ENCODE data around the gene BUD13.
A peak's percentile ranks its signal among the peaks of the same experiment; 100 is the strongest.
"Not testable (repeated sequence)": the region's sequence is repeated elsewhere in the genome, so short reads cannot be mapped to it uniquely, and the experiment has no call there.

Gene BUD13

GRCh38 chr11:116801662-116802061 lies 28.9 kb upstream of the BUD13 start:
- H4K12ac ChIP-seq (ENCODE audit: low read depth, low read length); H3K4me3 ChIP-seq (ENCODE audit: low read depth, low read length); H2AK5ac ChIP-seq (ENCODE audit: low read length); H4K8ac ChIP-seq (ENCODE audit: low read depth, low read length); H3K23ac ChIP-seq (ENCODE audit: low read length); H3K9ac ChIP-seq (ENCODE audit: low read length); H2AFZ ChIP-seq (ENCODE audit: insufficient read depth, low read length, poor library complexity); H2BK5ac ChIP-seq (ENCODE audit: low read depth, low read length, poor library complexity); H4K91ac ChIP-seq (ENCODE audit: low read depth, low read length); H3K27me3 ChIP-seq (ENCODE audit: insufficient read depth, low read length); H2BK120ac ChIP-seq (ENCODE audit: insufficient read depth, low read length, poor library complexity); H2BK12ac ChIP-seq (ENCODE audit: low read length); H3K14ac ChIP-seq (ENCODE audit: low read length); H3K79me2 ChIP-seq (ENCODE audit: control insufficient read depth, insufficient read depth, low read length, poor library complexity); H3K27ac ChIP-seq (ENCODE audit: low read depth, low read length); H3K36me3 ChIP-seq (ENCODE audit: control insufficient read depth in 1 of 2, insufficient read depth in 2 of 2, low read length in 2 of 2); DNase-seq; H3K79me1 ChIP-seq (ENCODE audit: low read length); H3K4me2 ChIP-seq (ENCODE audit: low read length); H3K4ac ChIP-seq (ENCODE audit: low read depth, low read length); H3K4me1 ChIP-seq (ENCODE audit: control insufficient read depth in 1 of 2, insufficient read depth in 2 of 2, low read length in 2 of 2); H3K9me3 ChIP-seq (ENCODE audit: insufficient read depth, low read depth, low read length); H3K18ac ChIP-seq (ENCODE audit: low read length): not testable (repeated sequence)

- H3K14ac ChIP-seq (ENCODE audit: low read length), result no peak overlapping the region
- no peak overlapping the region for H4K8ac ChIP-seq (ENCODE audit: low read depth, low read length)
- H3K79me2 ChIP-seq (ENCODE audit: control insufficient read depth, insufficient read depth, low read length, poor library complexity), result no peaks in the 10 kb centered on the region
- no peak overlapping the region for H4K91ac ChIP-seq (ENCODE audit: low read depth, low read length)
- H2AK5ac ChIP-seq (ENCODE audit: low read length), result no peak overlapping the region
- H3K9ac ChIP-seq (ENCODE audit: low read length), result no peak overlapping the region
- H3K9me3 ChIP-seq (ENCODE audit: insufficient read depth, low read depth, low read length), result no peaks in the 10 kb centered on the region
- H3K18ac ChIP-seq (ENCODE audit: low read length), result no peak overlapping the region
- H2BK12ac ChIP-seq (ENCODE audit: low read length), result no peak overlapping the region
- H3K23ac ChIP-seq (ENCODE audit: low read length), result no peak overlapping the region
- no peaks in the 10 kb centered on the region for H3K79me1 ChIP-seq (ENCODE audit: low read length)
- no peak overlapping the region for H3K4ac ChIP-seq (ENCODE audit: low read depth, low read length)
- no peak overlapping the region for H3K4me3 ChIP-seq (ENCODE audit: low read depth, low read length)
- WGBS (ENCODE audit: extremely low coverage, insufficient coverage, insufficient read length), result no CpG with 5 or more reads among the region's 2 CpGs
- H4K12ac ChIP-seq (ENCODE audit: low read depth, low read length), result no peak overlapping the region
- no peaks in the 10 kb centered on the region for H3K36me3 ChIP-seq (ENCODE audit: control insufficient read depth in 1 of 2, insufficient read depth in 2 of 2, low read length in 2 of 2)
- no peak overlapping the region for H3K27ac ChIP-seq (ENCODE audit: low read depth, low read length)
- no peak for DNase-seq
- no peaks in the 10 kb centered on the region for H3K4me1 ChIP-seq (ENCODE audit: control insufficient read depth in 1 of 2, insufficient read depth in 2 of 2, low read length in 2 of 2)
- no peaks in the 10 kb centered on the region for H3K27me3 ChIP-seq (ENCODE audit: insufficient read depth, low read length)
- no peak overlapping the region for H2BK5ac ChIP-seq (ENCODE audit: low read depth, low read length, poor library complexity)
- no peak overlapping the region for H3K4me2 ChIP-seq (ENCODE audit: low read length)
- no peak overlapping the region for H2AFZ ChIP-seq (ENCODE audit: insufficient read depth, low read length, poor library complexity)
- no peak overlapping the region for H2BK120ac ChIP-seq (ENCODE audit: insufficient read depth, low read length, poor library complexity)
These were observed 27.8 kb upstream of the BUD13 start for GRCh38 chr11:116800610-116801009.

DNA sequence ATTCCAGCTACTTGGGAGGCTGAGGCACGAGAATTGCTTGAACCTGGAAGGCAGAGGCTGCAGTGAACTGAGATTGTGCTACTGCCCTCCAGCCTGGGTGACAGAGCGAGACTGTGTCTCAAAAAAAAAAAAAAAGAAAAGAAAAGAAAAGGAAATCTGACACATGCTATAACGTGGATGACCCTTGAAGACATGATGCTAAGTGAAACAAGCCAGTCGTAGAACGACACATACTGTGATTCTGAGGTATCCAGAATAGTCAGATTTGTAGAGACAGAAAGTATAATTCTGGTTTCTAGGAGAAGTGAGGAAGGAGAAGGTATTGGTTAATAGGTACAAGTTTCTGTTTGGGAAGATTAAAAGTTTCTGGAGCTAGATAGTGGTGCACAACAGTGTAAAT lies 25.6 kb upstream of the BUD13 start:
- Histone ChIP-seq H3K14ac (ENCODE audit: low read length) (no peak overlapping the region), H3K4me1 (ENCODE audit: control insufficient read depth in 1 of 2, insufficient read depth in 2 of 2, low read length in 2 of 2) (no peaks in the 10 kb centered on the region), H2BK12ac (ENCODE audit: low read length) (no peak overlapping the region), H2AK5ac (ENCODE audit: low read length) (no peak overlapping the region), H3K36me3 (ENCODE audit: control insufficient read depth in 1 of 2, insufficient read depth in 2 of 2, low read length in 2 of 2) (no peaks in the 10 kb centered on the region), H3K23ac (ENCODE audit: low read length) (no peak overlapping the region), H3K79me1 (ENCODE audit: low read length) (no peaks in the 10 kb centered on the region), H4K8ac (ENCODE audit: low read depth, low read length) (no peak overlapping the region), H3K27ac (ENCODE audit: low read depth, low read length) (no peak overlapping the region), H2BK120ac (ENCODE audit: insufficient read depth, low read length, poor library complexity) (no peak overlapping the region), H4K91ac (ENCODE audit: low read depth, low read length) (no peak overlapping the region), H3K79me2 (ENCODE audit: control insufficient read depth, insufficient read depth, low read length, poor library complexity) (no peaks in the 10 kb centered on the region), H4K12ac (ENCODE audit: low read depth, low read length) (no peak overlapping the region), H3K4me2 (ENCODE audit: low read length) (no peak overlapping the region), H3K27me3 (ENCODE audit: insufficient read depth, low read length) (no peaks in the 10 kb centered on the region), H3K9ac (ENCODE audit: low read length) (no peak overlapping the region), H3K9me3 (ENCODE audit: insufficient read depth, low read depth, low read length) (no peaks in the 10 kb centered on the region), H3K4me3 (ENCODE audit: low read depth, low read length) (no peak overlapping the region), H2BK5ac (ENCODE audit: low read depth, low read length, poor library complexity) (no peak overlapping the region), H3K18ac (ENCODE audit: low read length) (no peak overlapping the region), H3K4ac (ENCODE audit: low read depth, low read length) (no peak overlapping the region), H2AFZ (ENCODE audit: insufficient read depth, low read length, poor library complexity) (no peak overlapping the region)
- DNase-seq, result no peak
- no CpG with 5 or more reads among the region's 5 CpGs for WGBS (ENCODE audit: extremely low coverage, insufficient coverage, insufficient read length)

- H3K4me3 ChIP-seq (ENCODE audit: low read depth, low read length), result no peak overlapping the region
- H3K27me3 ChIP-seq (ENCODE audit: insufficient read depth, low read length), result no peaks in the 10 kb centered on the region
- no peak overlapping the region for H3K27ac ChIP-seq (ENCODE audit: low read depth, low read length)
- no peak overlapping the region for H2BK120ac ChIP-seq (ENCODE audit: insufficient read depth, low read length, poor library complexity)
- peaks cover 1% of the 10 kb centered on the region in 2 experiments for H3K4me1 ChIP-seq (ENCODE audit: control insufficient read depth in 1 of 2, insufficient read depth in 2 of 2, low read length in 2 of 2)
- no peaks in the 10 kb centered on the region for H3K79me1 ChIP-seq (ENCODE audit: low read length)
- no CpG with 5 or more reads among the region's 5 CpGs for WGBS (ENCODE audit: extremely low coverage, insufficient coverage, insufficient read length)
- no peak overlapping the region for H3K9ac ChIP-seq (ENCODE audit: low read length)
- no peaks in the 10 kb centered on the region for H3K36me3 ChIP-seq (ENCODE audit: control insufficient read depth in 1 of 2, insufficient read depth in 2 of 2, low read length in 2 of 2)
- H3K18ac ChIP-seq (ENCODE audit: low read length), result no peak overlapping the region
- no peak overlapping the region for H3K4me2 ChIP-seq (ENCODE audit: low read length)
- H2BK12ac ChIP-seq (ENCODE audit: low read length), result no peak overlapping the region
- H3K4ac ChIP-seq (ENCODE audit: low read depth, low read length), result no peak overlapping the region
- no peaks in the 10 kb centered on the region for H3K79me2 ChIP-seq (ENCODE audit: control insufficient read depth, insufficient read depth, low read length, poor library complexity)
- no peak overlapping the region for H3K14ac ChIP-seq (ENCODE audit: low read length)
- H2BK5ac ChIP-seq (ENCODE audit: low read depth, low read length, poor library complexity), result no peak overlapping the region
- DNase-seq, result peak in 1 of 2 donors; percentile 56
- no peak overlapping the region for H2AFZ ChIP-seq (ENCODE audit: insufficient read depth, low read length, poor library complexity)
- no peak overlapping the region for H4K91ac ChIP-seq (ENCODE audit: low read depth, low read length)
- H4K12ac ChIP-seq (ENCODE audit: low read depth, low read length), result no peak overlapping the region
- no peak overlapping the region for H2AK5ac ChIP-seq (ENCODE audit: low read length)
- no peaks in the 10 kb centered on the region for H3K9me3 ChIP-seq (ENCODE audit: insufficient read depth, low read depth, low read length)
- no peak overlapping the region for H4K8ac ChIP-seq (ENCODE audit: low read depth, low read length)
- no peak overlapping the region for H3K23ac ChIP-seq (ENCODE audit: low read length)
These were observed 25.0 kb upstream of the BUD13 start for GRCh38 chr11:116797816-116798215.

Data from trophoblast cell (in vitro differentiated cells and primary cell).